GM23338 (cell line): ENCODE results near the gene FBXO31.

Experiments used
- CREB1 ChIP-seq: fragments of 250-450 bp; sonication (Bioruptor Pico); IDR thresholded peaks from 2 replicates; pipeline ENCODE4 v1.5.0; 2020; ENCODE audit warnings: low read depth, mild to moderate bottlenecking, moderate library complexity
- EZH2 ChIP-seq: fragments of 200-600 bp; sonication (generic); IDR thresholded peaks from one replicate; pipeline ENCODE4 v1.8.0; 2017; ENCODE audit warnings: antibody characterized with exemption, mild to moderate bottlenecking, low read depth; ENCODE audit not compliant: unreplicated experiment
- EZH2phosphoT487 ChIP-seq: fragments of 200-600 bp; sonication (generic); IDR thresholded peaks from one replicate; pipeline ENCODE4 v1.8.1; 2018; ENCODE audit warnings: antibody characterized with exemption; ENCODE audit not compliant: unreplicated experiment
- JUNB ChIP-seq: IDR thresholded peaks from one replicate; pipeline ENCODE4 v1.6.1; 2016; ENCODE audit warnings: antibody characterized with exemption; ENCODE audit not compliant: unreplicated experiment
- NANOG ChIP-seq: IDR thresholded peaks from 2 replicates; pipeline ENCODE4 v1.6.1; 2016; ENCODE audit warnings: antibody characterized with exemption, borderline replicate concordance
- POLR2AphosphoS5 ChIP-seq: IDR thresholded peaks from 2 replicates; pipeline ENCODE4 v1.6.1; 2016; ENCODE audit warnings: antibody characterized with exemption, low read depth
- REST ChIP-seq: IDR thresholded peaks from one replicate; pipeline ENCODE4 v1.6.1; 2018; ENCODE audit warnings: antibody characterized with exemption; ENCODE audit not compliant: unreplicated experiment
- STAT1 ChIP-seq: IDR thresholded peaks from one replicate; pipeline ENCODE4 v1.6.1; 2016; ENCODE audit warnings: antibody characterized with exemption; ENCODE audit not compliant: unreplicated experiment
- ZNF114 ChIP-seq: fragments of 250-450 bp; sonication (Bioruptor Pico); IDR thresholded peaks from 2 replicates; pipeline ENCODE4 v1.5.0; 2020; ENCODE audit warnings: mild to moderate bottlenecking, moderate library complexity
- ZNF331 ChIP-seq: fragments of 250-450 bp; sonication (Bioruptor Pico); IDR thresholded peaks from 2 replicates; pipeline ENCODE4 v1.5.0; 2020; ENCODE audit warnings: low read depth, mild to moderate bottlenecking, moderate library complexity
- ZNF462 ChIP-seq: fragments of 250-450 bp; sonication (Bioruptor Pico); IDR thresholded peaks from 2 replicates; pipeline ENCODE4 v1.5.0; 2020; ENCODE audit warnings: mild to moderate bottlenecking, moderate library complexity
- TF ChIP-seq, protein P1 (sequence below), 2 experiments: fragments of 200-600 bp in 1 of 2; sonication (generic) in 1 of 2; conservative IDR thresholded peaks; 2 replicates each; pipeline versions ENCODE4 v1.5.1 to v1.6.1; 2016 to 2017; ENCODE audit warnings: antibody characterized with exemption in 2 of 2, low read depth in 2 of 2, mild to moderate bottlenecking in 2 of 2, moderate library complexity in 1 of 2
- TF ChIP-seq, protein P2 (sequence below): IDR thresholded peaks from 2 replicates; pipeline ENCODE4 v1.6.1; 2016; ENCODE audit warnings: antibody characterized with exemption

DNA sequence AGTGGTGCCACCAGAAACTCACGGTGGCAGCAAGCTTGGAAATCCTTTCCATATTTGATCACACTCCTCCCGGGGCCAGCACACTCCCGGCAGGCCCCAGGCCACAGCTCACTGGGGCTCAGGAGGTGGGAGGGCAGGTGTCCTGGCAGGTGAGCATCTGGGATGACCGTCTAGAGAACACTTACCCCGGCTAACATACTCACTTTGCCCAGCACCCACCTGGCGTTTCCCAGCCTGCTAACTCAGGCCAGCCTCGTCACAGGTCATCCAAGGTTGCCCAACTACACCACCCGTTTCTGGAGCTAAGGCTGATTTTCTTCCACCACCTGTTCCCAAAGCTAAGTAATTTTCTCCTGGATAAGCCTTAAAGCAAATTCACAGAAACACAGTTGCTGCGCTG, 24.9 kb downstream of the FBXO31 start:
- TF ChIP-seq CREB1 (CRISPR knock-in tag) (no peak), EZH2 (no peak), POLR2AphosphoS5 (no peak), REST (no peak), EZH2phosphoT487 (no peak), STAT1 (no peak), JUNB (no peak), NANOG (no peak), ZNF114 (no peak), ZNF331 (CRISPR knock-in tag) (no peak), ZNF462 (CRISPR knock-in tag) (no peak)
- TF ChIP-seq, protein P1, sequence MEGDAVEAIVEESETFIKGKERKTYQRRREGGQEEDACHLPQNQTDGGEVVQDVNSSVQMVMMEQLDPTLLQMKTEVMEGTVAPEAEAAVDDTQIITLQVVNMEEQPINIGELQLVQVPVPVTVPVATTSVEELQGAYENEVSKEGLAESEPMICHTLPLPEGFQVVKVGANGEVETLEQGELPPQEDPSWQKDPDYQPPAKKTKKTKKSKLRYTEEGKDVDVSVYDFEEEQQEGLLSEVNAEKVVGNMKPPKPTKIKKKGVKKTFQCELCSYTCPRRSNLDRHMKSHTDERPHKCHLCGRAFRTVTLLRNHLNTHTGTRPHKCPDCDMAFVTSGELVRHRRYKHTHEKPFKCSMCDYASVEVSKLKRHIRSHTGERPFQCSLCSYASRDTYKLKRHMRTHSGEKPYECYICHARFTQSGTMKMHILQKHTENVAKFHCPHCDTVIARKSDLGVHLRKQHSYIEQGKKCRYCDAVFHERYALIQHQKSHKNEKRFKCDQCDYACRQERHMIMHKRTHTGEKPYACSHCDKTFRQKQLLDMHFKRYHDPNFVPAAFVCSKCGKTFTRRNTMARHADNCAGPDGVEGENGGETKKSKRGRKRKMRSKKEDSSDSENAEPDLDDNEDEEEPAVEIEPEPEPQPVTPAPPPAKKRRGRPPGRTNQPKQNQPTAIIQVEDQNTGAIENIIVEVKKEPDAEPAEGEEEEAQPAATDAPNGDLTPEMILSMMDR (conservative IDR thresholded peaks at IDR 0.05; ENCODE audit: low read depth in 2 of 2) = no peak
- TF ChIP-seq, protein P2, sequence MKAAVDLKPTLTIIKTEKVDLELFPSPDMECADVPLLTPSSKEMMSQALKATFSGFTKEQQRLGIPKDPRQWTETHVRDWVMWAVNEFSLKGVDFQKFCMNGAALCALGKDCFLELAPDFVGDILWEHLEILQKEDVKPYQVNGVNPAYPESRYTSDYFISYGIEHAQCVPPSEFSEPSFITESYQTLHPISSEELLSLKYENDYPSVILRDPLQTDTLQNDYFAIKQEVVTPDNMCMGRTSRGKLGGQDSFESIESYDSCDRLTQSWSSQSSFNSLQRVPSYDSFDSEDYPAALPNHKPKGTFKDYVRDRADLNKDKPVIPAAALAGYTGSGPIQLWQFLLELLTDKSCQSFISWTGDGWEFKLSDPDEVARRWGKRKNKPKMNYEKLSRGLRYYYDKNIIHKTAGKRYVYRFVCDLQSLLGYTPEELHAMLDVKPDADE = no peak
